Type B pancreatic cell (in vitro differentiated cells): Measurements from ENCODE around the gene SLC35D3. TPM values are rescaled to one million over a fixed set of nuclear protein-coding genes. Genes with fewer than 3 reads are reported as not detected.
"Not testable (repeated sequence)": the region's sequence is repeated elsewhere in the genome, so short reads cannot be mapped to it uniquely, and the experiment has no call there.

ENCODE experiments used
- DNase-seq: peaks from one replicate; pipeline ENCODE4 v3.0.0; 2021; ENCODE audit warnings: mixed read lengths; ENCODE audit not compliant: unreplicated experiment; ENCODE audit errors: extremely low spot score
- H3K27ac Mint-ChIP-seq: 2 replicates; pipeline ENCODE4 v1.8.0; 2021; ENCODE audit warnings: mild to moderate bottlenecking, mixed read lengths
- H3K27me3 Mint-ChIP-seq: 2 replicates; pipeline ENCODE4 v1.8.0; 2021; ENCODE audit warnings: mixed read lengths
- H3K36me3 Mint-ChIP-seq: 2 replicates; pipeline ENCODE4 v1.8.0; 2021; ENCODE audit warnings: mixed read lengths
- H3K4me1 Mint-ChIP-seq: one replicate; pipeline ENCODE4 v1.8.0; 2021; ENCODE audit warnings: mixed read lengths; ENCODE audit not compliant: unreplicated experiment
- H3K4me3 Mint-ChIP-seq: 2 replicates; pipeline ENCODE4 v1.8.0; 2021; ENCODE audit warnings: mild to moderate bottlenecking, mixed read lengths
- H3K9me3 Mint-ChIP-seq: 2 replicates; pipeline ENCODE4 v1.8.0; 2021; ENCODE audit warnings: mixed read lengths
- CTCF ChIP-seq: fragments of 200-600 bp; sonication (generic); conservative IDR thresholded peaks from 2 replicates; pipeline ENCODE4 v1.5.0; 2021; ENCODE audit warnings: antibody characterized with exemption, mild to moderate bottlenecking
- long read RNA-seq: library from polyadenylated mRNA; unstranded; transcript quantifications from one replicate; pipeline ENCODE4 v2.0.0, GENCODE V29; 2020
- total RNA-seq: library from RNA; stranded (reverse); gene quantifications from 2 replicates; pipeline ENCODE4 v1.2.1, GENCODE V29; 2021; ENCODE audit warnings: low replicate concordance

Gene SLC35D3
- total RNA-seq, result 0.41 and 0.50 TPM in 2 replicates
- long read RNA-seq, partial matches to known transcripts, result 1 of 1 reads
- long read RNA-seq, other reads (novel, unspliced or antisense), result 0 of 1 reads

GRCh38 chr6:136921936-136922684 lies at the start of gene SLC35D3:
Gene SLC35D3 (plus strand): TSS chr6:136922301. CDS start chr6:136922429, 128 bp downstream.
- Mint-ChIP-seq H3K36me3 (peaks cover 5% of the 10 kb centered on the region), H3K27me3 (peaks cover 70% of the 10 kb centered on the region), H3K9me3 (no peaks in the 10 kb centered on the region), H3K4me1 (peaks cover 6% of the 10 kb centered on the region), H3K27ac (no peak within 1 kb of the TSS), H3K4me3 (peak within 1 kb of the TSS; percentile 86)
- peak; percentile 71 for DNase-seq
- TF ChIP-seq CTCF, result no peak

- no peak for DNase-seq
- no peak overlapping the region for H3K4me3 Mint-ChIP-seq
- no peaks in the 10 kb centered on the region for H3K9me3 Mint-ChIP-seq
Observed at GRCh38 chr6:136873748-136874147, 48.4 kb upstream of the SLC35D3 start.

GRCh38 chr6:136876469-136876868 lies 45.6 kb upstream of the SLC35D3 start:
- H3K27me3 Mint-ChIP-seq, H3K27ac Mint-ChIP-seq, H3K9me3 Mint-ChIP-seq, H3K4me3 Mint-ChIP-seq, DNase-seq, H3K4me1 Mint-ChIP-seq: not testable (repeated sequence)
- peaks cover 32% of the 10 kb centered on the region for H3K36me3 Mint-ChIP-seq

More at GRCh38 chr6:136873748-136874147, 48.4 kb upstream of the SLC35D3 start:
- Mint-ChIP-seq H3K36me3 (peaks cover 28% of the 10 kb centered on the region), H3K27ac (no peak overlapping the region), H3K4me1 (no peaks in the 10 kb centered on the region), H3K27me3 (no peaks in the 10 kb centered on the region)
- TF ChIP-seq CTCF, result no peak

- DNase-seq, result no peak
- Mint-ChIP-seq H3K36me3 (peaks cover 22% of the 10 kb centered on the region), H3K27me3 (no peaks in the 10 kb centered on the region), H3K4me1 (no peaks in the 10 kb centered on the region), H3K27ac (no peak overlapping the region), H3K4me3 (no peak overlapping the region), H3K9me3 (no peaks in the 10 kb centered on the region)
- TF ChIP-seq CTCF, result no peak
Observed at GRCh38 chr6:136880748-136881460, 41.2 kb upstream of the SLC35D3 start.

- Mint-ChIP-seq H3K36me3 (peaks cover 4% of the 10 kb centered on the region), H3K4me3 (no peak overlapping the region), H3K9me3 (no peaks in the 10 kb centered on the region), H3K27me3 (no peaks in the 10 kb centered on the region), H3K27ac (no peak overlapping the region), H3K4me1 (peaks cover 19% of the 10 kb centered on the region)
- DNase-seq, result no peak
- no peak for TF ChIP-seq CTCF
Observed at GRCh38 chr6:136886091-136886490, 36.0 kb upstream of the SLC35D3 start.

GRCh38 chr6:136887953-136888352 lies 34.1 kb upstream of the SLC35D3 start:
- DNase-seq, result no peak
- Mint-ChIP-seq H3K9me3 (no peaks in the 10 kb centered on the region), H3K27me3 (no peaks in the 10 kb centered on the region), H3K4me3 (no peak overlapping the region), H3K4me1 (peaks cover 19% of the 10 kb centered on the region), H3K36me3 (no peaks in the 10 kb centered on the region), H3K27ac (no peak overlapping the region)
- TF ChIP-seq CTCF, result no peak
